GM12878 (cell line): ENCODE measurements around the gene SMARCC2. TPM values are rescaled to one million over a fixed set of nuclear protein-coding genes. Genes with fewer than 3 reads are reported as not detected.

Source experiments
- CHD1 ChIP-seq: IDR thresholded peaks from 2 replicates; pipeline ENCODE4 v1.6.1; 2012; ENCODE audit warnings: low read depth, low read length, improper control_type of control experiment
- CREB1 ChIP-seq: IDR thresholded peaks from 2 replicates; pipeline ENCODE4 v1.6.1; 2012; ENCODE audit warnings: low read depth, mild to moderate bottlenecking, inconsistent platforms
- EED ChIP-seq: sonication (generic); IDR thresholded peaks from 2 replicates; pipeline ENCODE4 v1.6.1; 2016; ENCODE audit warnings: antibody characterized with exemption, low read depth
- ESRRA ChIP-seq: IDR thresholded peaks from 2 replicates; pipeline ENCODE4 v1.6.1; 2012; ENCODE audit warnings: mild to moderate bottlenecking, low read length, improper control_type of control experiment
- HDAC2 ChIP-seq: fragments of 200-600 bp; sonication (generic); IDR thresholded peaks from 2 replicates; pipeline ENCODE4 v1.6.1; 2017
- JUNB ChIP-seq: IDR thresholded peaks from 2 replicates; pipeline ENCODE4 v1.6.1; 2016; ENCODE audit warnings: antibody characterized with exemption, mild to moderate bottlenecking
- KAT2A ChIP-seq: conservative IDR thresholded peaks from 2 replicates; pipeline ENCODE4 v1.6.1; 2011; ENCODE audit warnings: low read depth, low read length; ENCODE audit not compliant: control insufficient read depth
- KDM1A ChIP-seq: fragments of 200-600 bp; sonication (generic); IDR thresholded peaks from 2 replicates; pipeline ENCODE4 v1.6.1; 2016; ENCODE audit warnings: borderline replicate concordance
- LARP7 ChIP-seq: fragments of 450-650 bp; IDR thresholded peaks from 2 replicates; pipeline ENCODE4 v1.6.1; 2017; ENCODE audit warnings: mild to moderate bottlenecking
- MLLT1 ChIP-seq: fragments of 450-650 bp; IDR thresholded peaks from 2 replicates; pipeline ENCODE4 v1.6.1; 2016; ENCODE audit warnings: mild to moderate bottlenecking
- MTA2 ChIP-seq: fragments of 450-650 bp; IDR thresholded peaks from 2 replicates; pipeline ENCODE4 v1.6.1; 2016; ENCODE audit warnings: low read depth, mild to moderate bottlenecking, moderate library complexity
- MTA3 ChIP-seq: IDR thresholded peaks from 2 replicates; pipeline ENCODE4 v1.6.1; 2012; ENCODE audit warnings: low read length, inconsistent platforms, borderline replicate concordance
- NR2C2 ChIP-seq: IDR thresholded peaks from 2 replicates; pipeline ENCODE4 v1.6.1; 2011; ENCODE audit warnings: borderline replicate concordance, low read depth; ENCODE audit not compliant: control insufficient read depth, insufficient read length
- PAX8 ChIP-seq: fragments of 450-650 bp; IDR thresholded peaks from 2 replicates; pipeline ENCODE4 v1.6.1; 2017; ENCODE audit warnings: mild to moderate bottlenecking, moderate library complexity
- POLR2A ChIP-seq: IDR thresholded peaks from 2 replicates; pipeline ENCODE4 v1.6.1; 2011; ENCODE audit warnings: low read depth, mild to moderate bottlenecking, low read length
- POU2F2 ChIP-seq: IDR thresholded peaks from 3 replicates; pipeline ENCODE4 v1.6.1; 2011; ENCODE audit warnings: low read depth, mild to moderate bottlenecking, low read length, borderline replicate concordance
- RUNX3 ChIP-seq: IDR thresholded peaks from 2 replicates; pipeline ENCODE4 v1.6.1; 2012; ENCODE audit warnings: low read length, inconsistent platforms
- SIN3A ChIP-seq: IDR thresholded peaks from 2 replicates; pipeline ENCODE4 v1.6.1; 2012; ENCODE audit warnings: low read depth, low read length, improper control_type of control experiment
- SMARCA5 ChIP-seq: fragments of 450-650 bp; IDR thresholded peaks from 2 replicates; pipeline ENCODE4 v1.6.1; 2017; ENCODE audit warnings: mild to moderate bottlenecking
- SP1 ChIP-seq: IDR thresholded peaks from one replicate; pipeline ENCODE4 v1.6.1; 2011; ENCODE audit warnings: low read depth, low read length
- SREBF2 ChIP-seq: IDR thresholded peaks from 2 replicates; pipeline ENCODE4 v1.6.1; 2012; ENCODE audit warnings: mild to moderate bottlenecking, low read length
- SRF ChIP-seq, 2 experiments: IDR thresholded peaks; 2 replicates each; pipeline ENCODE4 v1.6.1; 2011; ENCODE audit warnings: low read depth in 2 of 2, low read length in 2 of 2, mild to moderate bottlenecking in 1 of 2, moderate library complexity in 1 of 2
- STAT3 ChIP-seq: IDR thresholded peaks from 2 replicates; pipeline ENCODE4 v1.6.1; 2011; ENCODE audit warnings: low read depth, low read length, improper control_type of control experiment
- TAF1 ChIP-seq: IDR thresholded peaks from 2 replicates; pipeline ENCODE4 v1.6.1; 2011; ENCODE audit warnings: mild to moderate bottlenecking, low read depth, low read length, borderline replicate concordance
- TBL1XR1 ChIP-seq: IDR thresholded peaks from 2 replicates; pipeline ENCODE4 v1.6.1; 2012; ENCODE audit warnings: low read depth, low read length, improper control_type of control experiment
- USF1 ChIP-seq: IDR thresholded peaks from 2 replicates; pipeline ENCODE4 v1.6.1; 2011; ENCODE audit warnings: borderline replicate concordance, low read depth, mild to moderate bottlenecking, moderate library complexity, mixed read lengths, low read length; ENCODE audit not compliant: insufficient read depth; ENCODE audit errors: extremely low read length
- USF2 ChIP-seq: IDR thresholded peaks from 2 replicates; pipeline ENCODE4 v1.6.1; 2011; ENCODE audit warnings: low read depth, low read length, improper control_type of control experiment, borderline replicate concordance
- WRNIP1 ChIP-seq: IDR thresholded peaks from 2 replicates; pipeline ENCODE4 v1.6.1; 2011; ENCODE audit warnings: low read depth, low read length, improper control_type of control experiment, borderline replicate concordance
- ZNF687 ChIP-seq: fragments of 450-650 bp; IDR thresholded peaks from 2 replicates; pipeline ENCODE4 v1.6.1; 2017; ENCODE audit warnings: mild to moderate bottlenecking, moderate library complexity
- polyA plus RNA-seq, 11 experiments: library from polyadenylated mRNA; depleted of rRNA in 4 of 11; unstranded in 6 of 11; stranded (reverse) in 5 of 11; fragments of >200 nt; fragmentation: Nextera tagmentation in 4 of 11; fragmentation: Illumina TruSeq in 1 of 11; extraction: Ambion mirVana in 4 of 11; extraction: Trizol in 1 of 11; gene quantifications; 1 replicate in 1 of 11; 2 replicates in 10 of 11; pipeline versions ENCODE4 v1.2.1 to v1.2.3, GENCODE V29; 2011 to 2016; ENCODE audit warnings: inconsistent platforms in 2 of 11, missing spikeins in 2 of 11, low read depth in 1 of 11
- total RNA-seq, 4 experiments: library from RNA; depleted of rRNA in 3 of 4; stranded (reverse); fragments of >200 nt in 3 of 4; fragmentation: Illumina TruSeq in 1 of 4; extraction: Trizol in 1 of 4; gene quantifications; 2 replicates each; pipeline versions ENCODE4 v1.2.1 to v1.2.3, GENCODE V29; 2013 to 2021

Gene SMARCC2
- total and polyA plus RNA-seq, 10 of the 15 experiments (the other 5 are each of a cell fraction or from before 2014, with no cell fraction given) = 13.6 to 71.2 (median 42.3) TPM

- TF ChIP-seq WRNIP1 (no peak), SREBF2 (no peak), KDM1A (no peak), PAX8 (no peak), ZNF687 (no peak), SIN3A (peak; percentile 69; the same call in 1 of the 2 replicates), MLLT1 (no peak), POLR2A (no peak), RUNX3 (peak; percentile 58; the same call in 1 of the 2 replicates), MTA3 (no peak), TBL1XR1 (no peak), USF1 (peak; percentile 73), KAT2A (no peak), SMARCA5 (0 out of 2 replicates have a peak, but pooled peaks have one; percentile 28), NR2C2 (no peak), CHD1 (no peak), SP1 (no peak), POU2F2 (no peak), LARP7 (no peak), STAT3 (no peak), USF2 (no peak; the same call in none of the 2 replicates), TAF1 (no peak), ESRRA (no peak), CREB1 (no peak), JUNB (no peak), SRF (IDR thresholded peaks at IDR 0.05; ENCODE audit: low read depth in 2 of 2, low read length in 2 of 2) (no peak), MTA2 (no peak), EED (no peak), HDAC2 (no peak)
These were observed 69.9 kb downstream of the SMARCC2 start (continued) for GRCh38 chr12:56119361-56119796.
